H1 (cell line): ENCODE measurements around the gene MYL6B. TPM values are rescaled to one million over a fixed set of nuclear protein-coding genes. Genes with fewer than 3 reads are reported as not detected.

Experiments used
- ASH2L ChIP-seq: fragments of 200-600, 300-600 bp; sonication (generic); IDR thresholded peaks from one replicate; pipeline ENCODE4 v1.7.1; 2017; ENCODE audit warnings: low read length
- EZH2 ChIP-seq: fragments of 200-600 bp; sonication (generic); IDR thresholded peaks from 2 replicates; pipeline ENCODE4 v1.7.1; 2012; ENCODE audit warnings: low read depth, mild to moderate bottlenecking, moderate library complexity, low read length, inconsistent platforms; ENCODE audit not compliant: severe bottlenecking
- JUN ChIP-seq: IDR thresholded peaks from 2 replicates; pipeline ENCODE4 v1.6.1; 2011; ENCODE audit warnings: low read depth, mild to moderate bottlenecking, improper control_type of control experiment, low read length
- KDM4A ChIP-seq: IDR thresholded peaks from one replicate; pipeline ENCODE4 v1.7.1; 2012; ENCODE audit warnings: low read depth, mild to moderate bottlenecking, moderate library complexity, low read length, inconsistent platforms; ENCODE audit not compliant: severe bottlenecking
- KDM5A ChIP-seq: fragments of 200-600 bp; IDR thresholded peaks from 2 replicates; pipeline ENCODE4 v1.7.1; 2012; ENCODE audit warnings: mild to moderate bottlenecking, low read length, inconsistent platforms, mixed read lengths
- MAX ChIP-seq: IDR thresholded peaks from 2 replicates; pipeline ENCODE4 v1.6.1; 2012; ENCODE audit warnings: inconsistent platforms
- NANOG ChIP-seq: IDR thresholded peaks from 2 replicates; pipeline ENCODE4 v1.6.1; 2011; ENCODE audit warnings: low read length, low read depth, mild to moderate bottlenecking, inconsistent platforms; ENCODE audit not compliant: insufficient read depth, poor library complexity, severe bottlenecking
- POLR2AphosphoS5 ChIP-seq: IDR thresholded peaks from 2 replicates; pipeline ENCODE4 v1.6.1; 2011; ENCODE audit warnings: low read depth, low read length
- RAD21 ChIP-seq, 2 experiments: IDR thresholded peaks in 1 of 2; conservative IDR thresholded peaks in 1 of 2; 2 replicates each; pipeline ENCODE4 v1.6.1; 2011; ENCODE audit warnings: low read depth in 2 of 2, low read length in 2 of 2, improper control_type of control experiment in 1 of 2, inconsistent platforms in 1 of 2, mild to moderate bottlenecking in 1 of 2, moderate library complexity in 1 of 2
- RBBP5 ChIP-seq: IDR thresholded peaks from 2 replicates; pipeline ENCODE4 v1.7.1; 2012; ENCODE audit warnings: low read depth, mild to moderate bottlenecking, inconsistent platforms, low read length, moderate library complexity, borderline replicate concordance
- SAP30 ChIP-seq: fragments of 300-600 bp; sonication (generic); IDR thresholded peaks from 2 replicates; pipeline ENCODE4 v1.7.1; 2012; ENCODE audit warnings: low read length, moderate library complexity, mild to moderate bottlenecking, inconsistent platforms; ENCODE audit not compliant: insufficient read depth, insufficient replicate concordance
- SIN3A ChIP-seq, 2 experiments: IDR thresholded peaks in 1 of 2; conservative IDR thresholded peaks in 1 of 2; 2 replicates each; pipeline ENCODE4 v1.6.1; 2011 to 2012; ENCODE audit warnings: low read length in 2 of 2, improper control_type of control experiment in 1 of 2, low read depth in 1 of 2, mild to moderate bottlenecking in 1 of 2
- SIX5 ChIP-seq: IDR thresholded peaks from 2 replicates; pipeline ENCODE4 v1.6.1; 2011; ENCODE audit warnings: mild to moderate bottlenecking, low read depth, low read length
- SP1 ChIP-seq: IDR thresholded peaks from 2 replicates; pipeline ENCODE4 v1.6.1; 2011; ENCODE audit warnings: low read depth, low read length
- SP2 ChIP-seq: IDR thresholded peaks from 2 replicates; pipeline ENCODE4 v1.6.1; 2012; ENCODE audit warnings: mild to moderate bottlenecking, low read length, inconsistent platforms
- SP4 ChIP-seq: IDR thresholded peaks from 2 replicates; pipeline ENCODE4 v1.6.1; 2012; ENCODE audit warnings: low read length, inconsistent platforms
- SUZ12 ChIP-seq: fragments of 200-600 bp; sonication (generic); IDR thresholded peaks from 2 replicates; pipeline ENCODE4 v1.6.1; 2012; ENCODE audit warnings: mild to moderate bottlenecking, inconsistent platforms, low read length, moderate library complexity, mixed read lengths
- TCF12 ChIP-seq: IDR thresholded peaks from 2 replicates; pipeline ENCODE4 v1.6.1; 2011; ENCODE audit warnings: low read depth, mild to moderate bottlenecking, low read length
- USF2 ChIP-seq: IDR thresholded peaks from 2 replicates; pipeline ENCODE4 v1.6.1; 2011; ENCODE audit warnings: low read length, improper control_type of control experiment
- polyA plus RNA-seq, 7 experiments: library from polyadenylated mRNA; depleted of rRNA in 3 of 7; stranded (reverse) in 5 of 7; unstranded in 2 of 7; fragments of >200 nt in 5 of 7; fragments of 200-250 nt in 2 of 7; gene quantifications; 1 replicate in 5 of 7; 2 replicates in 1 of 7; 4 replicates in 1 of 7; pipeline versions ENCODE4 v1.2.1 to v1.2.3, GENCODE V29; 2011 to 2013; ENCODE audit warnings: missing spikeins in 2 of 7, mixed read lengths in 2 of 7
- total RNA-seq: library from RNA; stranded (reverse); fragmentation: NEBNext Ultra II Directional; extraction: Animal tissue kit (Norgen Biotek cat#: 25700); gene quantifications from 2 replicates; pipeline ENCODE4 v1.2.1, GENCODE V29; 2021
- TF ChIP-seq, protein P1 (sequence below): IDR thresholded peaks from 2 replicates; pipeline ENCODE4 v1.6.1; 2012; ENCODE audit warnings: inconsistent platforms

MYL6B gene
- total and polyA plus RNA-seq, 2 of the 8 experiments (the other 6 are each of a cell fraction or from before 2014, with no cell fraction given): 163 to 202 TPM

DNA sequence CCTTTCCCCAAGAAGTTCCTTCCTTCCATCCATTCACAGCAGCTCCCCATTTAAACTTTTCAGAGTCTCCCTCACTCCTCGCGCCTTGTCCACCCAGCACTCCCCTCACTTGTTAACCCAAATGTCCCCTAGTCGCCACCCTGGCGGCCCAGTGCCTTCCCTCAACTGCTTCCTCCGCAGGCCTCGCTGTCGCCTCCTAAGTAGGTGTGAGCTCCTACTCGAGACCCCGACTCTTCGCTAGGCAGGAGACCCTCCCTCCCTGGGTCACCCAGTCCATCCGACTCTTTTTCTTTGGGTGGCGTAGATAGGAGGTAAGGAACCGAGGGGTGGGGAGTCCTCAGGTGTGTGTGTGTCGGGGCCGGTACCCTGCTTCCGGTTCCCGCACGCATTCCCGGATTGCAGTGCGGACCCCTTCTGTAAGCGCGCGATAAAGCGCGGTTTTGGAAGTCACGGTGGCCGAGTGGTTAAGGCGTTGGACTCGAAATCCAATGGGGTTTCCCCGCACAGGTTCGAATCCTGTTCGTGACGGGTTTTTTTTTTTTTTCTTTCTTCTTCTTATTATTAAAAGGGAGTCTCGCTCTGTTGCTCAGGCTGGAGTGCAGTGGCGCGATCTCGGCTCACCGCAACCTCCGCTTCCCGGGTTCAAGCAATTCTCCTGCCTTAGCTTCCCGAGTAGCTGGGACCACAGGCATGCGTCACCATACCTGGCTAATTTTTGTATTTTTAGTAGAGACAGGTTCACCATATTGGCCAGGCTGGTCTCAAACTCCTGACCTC lies 37.7 kb downstream of the MYL6B start (continued):
- TF ChIP-seq JUN (no peak), USF2 (no peak), ASH2L (peak; percentile 99), SP1 (0 out of 2 replicates have a peak, but pooled peaks have one; percentile 40), SIN3A (conservative IDR thresholded peaks at IDR 0.05 in 1 of 2, IDR thresholded peaks at IDR 0.05 in 1 of 2; ENCODE audit: low read depth in 1 of 2, low read length in 2 of 2) (peak in 1 of 2 experiments; percentile 72; a peak in 2 of 4 replicates), SAP30 (peak; percentile 42), SUZ12 (no peak), MAX (peak; percentile 45; the same call in 1 of the 2 replicates), EZH2 (no peak), KDM5A (no peak), KDM4A (peak; percentile 51), SP4 (peak; percentile 60), TCF12 (no peak), SP2 (no peak), POLR2AphosphoS5 (no peak), RAD21 (IDR thresholded peaks at IDR 0.05 in 1 of 2, conservative IDR thresholded peaks at IDR 0.05 in 1 of 2; ENCODE audit: low read depth in 2 of 2, low read length in 2 of 2) (no peak), SIX5 (no peak), RBBP5 (peak; percentile 100), NANOG (no peak)
- TF ChIP-seq, protein P1, sequence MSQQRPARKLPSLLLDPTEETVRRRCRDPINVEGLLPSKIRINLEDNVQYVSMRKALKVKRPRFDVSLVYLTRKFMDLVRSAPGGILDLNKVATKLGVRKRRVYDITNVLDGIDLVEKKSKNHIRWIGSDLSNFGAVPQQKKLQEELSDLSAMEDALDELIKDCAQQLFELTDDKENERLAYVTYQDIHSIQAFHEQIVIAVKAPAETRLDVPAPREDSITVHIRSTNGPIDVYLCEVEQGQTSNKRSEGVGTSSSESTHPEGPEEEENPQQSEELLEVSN: no peak
- TF ChIP-seq, all 59 proteins: peak for 22
